Brain microvascular endothelial cell (primary cell): Measurements from ENCODE around the gene FMO2.

Experiments used
- DNase-seq: peaks from one replicate; pipeline ENCODE4 v3.0.0-alpha.2; 2020
- H3K27ac ChIP-seq: fragments of 250-450 bp; sonication (Bioruptor Pico); 2 replicates; pipeline ENCODE4 v1.5.1; 2020; ENCODE audit warnings: mild to moderate bottlenecking, moderate library complexity
- H3K27me3 ChIP-seq: fragments of 250-450 bp; sonication (Bioruptor Pico); replicated peaks from 2 replicates; pipeline ENCODE4 v1.5.1; 2020; ENCODE audit warnings: mild to moderate bottlenecking
- H3K36me3 ChIP-seq: fragments of 250-450 bp; sonication (Bioruptor Pico); replicated peaks from 2 replicates; pipeline ENCODE4 v1.5.1; 2020; ENCODE audit warnings: mild to moderate bottlenecking
- H3K4me3 ChIP-seq: 2 replicates; pipeline ENCODE4 v1.5.1; 2011; ENCODE audit warnings: low read depth, mild to moderate bottlenecking, control low read depth, low read length, moderate library complexity
- CTCF ChIP-seq: IDR thresholded peaks from 2 replicates; pipeline ENCODE4 v1.5.1; 2011; ENCODE audit warnings: low read depth, mild to moderate bottlenecking, moderate library complexity, low read length, control low read depth, inconsistent platforms; ENCODE audit errors: missing control alignments
- in situ Hi-C: cut with HindIII; loops from 2 replicates; pipeline ENCODE4 v1.10.0; 2017; ENCODE audit warnings: low sequenced_read_pairs, low pct_ligation_motif_present

The FMO2 gene

GRCh38 chr1:171158096-171158495 lies 27.0 kb upstream of the FMO2 start:
- Histone ChIP-seq H3K4me3 (no peak overlapping the region), H3K27me3 (no peaks in the 10 kb centered on the region), H3K36me3 (no peaks in the 10 kb centered on the region), H3K27ac (no peak overlapping the region)
- in situ Hi-C loops, result no loop called here
- no peak for DNase-seq
- no peak for TF ChIP-seq CTCF

GRCh38 chr1:171158551-171158950 lies 26.5 kb upstream of the FMO2 start:
- DNase-seq, result no peak
- H3K4me3 ChIP-seq, result no peak overlapping the region
- H3K27me3 ChIP-seq, result no peaks in the 10 kb centered on the region
- in situ Hi-C loops, result no loop called here
- H3K36me3 ChIP-seq, result no peaks in the 10 kb centered on the region
- H3K27ac ChIP-seq, result no peak overlapping the region
- TF ChIP-seq CTCF, result no peak

GRCh38 chr1:171159148-171159547 lies 26.0 kb upstream of the FMO2 start:
- no peak for DNase-seq
- no peak for TF ChIP-seq CTCF
- Histone ChIP-seq H3K36me3 (no peaks in the 10 kb centered on the region), H3K4me3 (no peak overlapping the region), H3K27ac (no peak overlapping the region), H3K27me3 (no peaks in the 10 kb centered on the region)
- in situ Hi-C loops, result no loop called here

DNA sequence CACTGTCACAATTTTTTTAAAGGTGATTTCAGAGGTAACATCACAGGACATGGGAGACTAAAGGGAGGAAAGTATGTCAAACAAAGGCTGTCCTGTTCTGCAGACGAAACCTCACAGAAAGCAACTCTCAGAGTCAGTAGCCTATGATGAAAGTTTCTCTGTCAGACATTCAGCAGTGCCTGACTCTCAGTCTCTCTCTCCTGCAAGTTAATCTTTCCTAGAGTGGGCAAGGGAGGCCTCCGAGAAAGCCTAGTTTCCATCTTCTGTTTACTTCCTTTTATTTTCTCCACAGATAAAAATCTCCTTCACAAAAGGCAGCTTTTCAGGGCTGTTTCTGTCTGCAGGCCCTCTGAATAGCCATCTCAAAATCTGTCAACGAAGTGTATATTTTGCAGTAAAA lies 24.9 kb upstream of the FMO2 start:
- no peaks in the 10 kb centered on the region for H3K27me3 ChIP-seq
- no peak for DNase-seq
- H3K4me3 ChIP-seq, result no peak overlapping the region
- in situ Hi-C loops, result no loop called here
- TF ChIP-seq CTCF, result no peak
- no peaks in the 10 kb centered on the region for H3K36me3 ChIP-seq
- no peak overlapping the region for H3K27ac ChIP-seq

GRCh38 chr1:171160639-171161354 lies 24.3 kb upstream of the FMO2 start:
- DNase-seq, result no peak
- no peak overlapping the region for H3K27ac ChIP-seq
- no peaks in the 10 kb centered on the region for H3K27me3 ChIP-seq
- no peak overlapping the region for H3K4me3 ChIP-seq
- TF ChIP-seq CTCF, result no peak
- H3K36me3 ChIP-seq, result no peaks in the 10 kb centered on the region
- in situ Hi-C loops, result no loop called here

DNA sequence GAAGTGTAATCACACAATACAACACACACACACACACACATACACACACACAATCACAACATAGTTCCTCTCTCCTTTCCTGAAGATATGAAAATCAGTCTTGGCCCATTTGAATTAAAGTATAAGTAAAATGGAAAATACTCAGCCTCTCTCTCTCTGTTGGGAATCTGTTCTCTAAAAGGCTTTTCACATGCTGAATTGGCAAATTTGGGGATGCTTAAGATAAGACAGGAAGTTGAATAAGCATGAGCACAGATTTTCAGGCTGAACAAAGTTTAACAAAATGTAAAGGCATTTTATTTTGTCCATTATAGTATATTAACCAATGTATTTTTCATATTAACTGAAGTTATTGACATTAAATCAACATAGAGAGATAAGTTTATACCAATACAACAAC lies 23.7 kb upstream of the FMO2 start:
- in situ Hi-C loops, result no loop called here
- TF ChIP-seq CTCF, result no peak
- no peak for DNase-seq
- no peaks in the 10 kb centered on the region for H3K36me3 ChIP-seq
- H3K27ac ChIP-seq, result no peak overlapping the region
- no peaks in the 10 kb centered on the region for H3K27me3 ChIP-seq
- H3K4me3 ChIP-seq, result no peak overlapping the region
